NT2/D1 (cell line): ENCODE results near the gene HCAR1.

Source experiments
- DNase-seq: peaks from one replicate; pipeline ENCODE4 v3.0.0-alpha.2; 2011; ENCODE audit warnings: low read depth, low spot score
- H3K27me3 ChIP-seq: 2 replicates; pipeline ENCODE4 v1.6.0; 2011; ENCODE audit warnings: mild to moderate bottlenecking; ENCODE audit not compliant: insufficient read length, insufficient read depth
- H3K36me3 ChIP-seq: 2 replicates; pipeline ENCODE4 v1.6.1; 2011; ENCODE audit warnings: mild to moderate bottlenecking, low read length, mixed read lengths; ENCODE audit not compliant: insufficient read depth, insufficient read length
- H3K4me1 ChIP-seq: 2 replicates; pipeline ENCODE4 v1.5.1; 2011; ENCODE audit not compliant: insufficient read depth, insufficient read length
- H3K4me3 ChIP-seq: 2 replicates; pipeline ENCODE4 v1.5.1; 2011; ENCODE audit warnings: low read depth; ENCODE audit not compliant: insufficient read length
- H3K9ac ChIP-seq: 2 replicates; pipeline ENCODE4 v1.6.0; 2011; ENCODE audit warnings: low read depth; ENCODE audit not compliant: insufficient read length
- H3K9me3 ChIP-seq: 2 replicates; pipeline ENCODE4 v1.5.1; 2011; ENCODE audit warnings: mild to moderate bottlenecking, low read length; ENCODE audit not compliant: insufficient read depth
- SUZ12 ChIP-seq: IDR thresholded peaks from 2 replicates; pipeline ENCODE4 v1.6.1; 2011; ENCODE audit not compliant: insufficient read length, insufficient read depth; ENCODE audit errors: extremely low read depth
- YY1 ChIP-seq: IDR thresholded peaks from 2 replicates; pipeline ENCODE4 v1.6.1; 2011; ENCODE audit not compliant: insufficient read length, insufficient read depth
- ZNF274 ChIP-seq: IDR thresholded peaks from 2 replicates; pipeline ENCODE4 v1.6.1; 2011; ENCODE audit warnings: mild to moderate bottlenecking, low read depth, low read length

Gene HCAR1

GRCh38 chr12:122749569-122750332 is 19.1 kb upstream of the HCAR1 start:
- TF ChIP-seq ZNF274: no peak
- TF ChIP-seq SUZ12: no peak
- no peak for TF ChIP-seq YY1
- Histone ChIP-seq H3K4me1 (peaks cover 8% of the 10 kb centered on the region), H3K36me3 (peaks cover 14% of the 10 kb centered on the region), H3K4me3 (no peak overlapping the region), H3K9me3 (no peaks in the 10 kb centered on the region; the same call in 1 of the 2 replicates), H3K27me3 (no peaks in the 10 kb centered on the region), H3K9ac (no peak overlapping the region)
- no peak for DNase-seq

GRCh38 chr12:122747224-122748135 is 16.8 kb upstream of the HCAR1 start:
- DNase-seq: no peak
- H3K4me1 ChIP-seq: peaks cover 4% of the 10 kb centered on the region
- H3K4me3 ChIP-seq: no peak overlapping the region
- no peak overlapping the region for H3K9ac ChIP-seq
- H3K9me3 ChIP-seq: no peaks in the 10 kb centered on the region; the same call in 1 of the 2 replicates
- H3K36me3 ChIP-seq: no peaks in the 10 kb centered on the region
- no peaks in the 10 kb centered on the region for H3K27me3 ChIP-seq
- TF ChIP-seq YY1: no peak
- no peak for TF ChIP-seq ZNF274
- TF ChIP-seq SUZ12: no peak

GRCh38 chr12:122743895-122744525 is 13.4 kb upstream of the HCAR1 start:
- DNase-seq: no peak
- no peak for TF ChIP-seq ZNF274
- no peak for TF ChIP-seq SUZ12
- TF ChIP-seq YY1: no peak

GRCh38 chr12:122740351-122740750 is 9.7 kb upstream of the HCAR1 start:
- no peak overlapping the region for H3K4me3 ChIP-seq
- peaks cover 2% of the 10 kb centered on the region for H3K4me1 ChIP-seq
- no peak overlapping the region for H3K9ac ChIP-seq
- peaks cover 9% of the 10 kb centered on the region; the same call in 1 of the 2 replicates for H3K9me3 ChIP-seq
- H3K27me3 ChIP-seq: no peaks in the 10 kb centered on the region
- H3K36me3 ChIP-seq: no peaks in the 10 kb centered on the region
- TF ChIP-seq SUZ12: no peak
- TF ChIP-seq ZNF274: no peak
- TF ChIP-seq YY1: no peak
- no peak for DNase-seq

More at GRCh38 chr12:122743895-122744525, 13.4 kb upstream of the HCAR1 start:
- Histone ChIP-seq H3K27me3 (no peaks in the 10 kb centered on the region), H3K9me3 (no peaks in the 10 kb centered on the region), H3K9ac (no peak overlapping the region), H3K4me3 (no peak overlapping the region), H3K36me3 (no peaks in the 10 kb centered on the region), H3K4me1 (peaks cover 2% of the 10 kb centered on the region)

GRCh38 chr12:122738571-122738970 is 7.9 kb upstream of the HCAR1 start:
- no peak overlapping the region for H3K4me3 ChIP-seq
- no peaks in the 10 kb centered on the region for H3K27me3 ChIP-seq
- H3K9ac ChIP-seq: no peak overlapping the region
- H3K36me3 ChIP-seq: no peaks in the 10 kb centered on the region
- H3K4me1 ChIP-seq: peaks cover 2% of the 10 kb centered on the region
- DNase-seq: no peak
- no peak for TF ChIP-seq YY1
- no peak for TF ChIP-seq SUZ12
- no peak for TF ChIP-seq ZNF274
- H3K9me3 ChIP-seq: peaks cover 9% of the 10 kb centered on the region; the same call in 1 of the 2 replicates

GRCh38 chr12:122732611-122733010 is 2.0 kb upstream of the HCAR1 start:
- Histone ChIP-seq H3K9ac (no peak overlapping the region), H3K4me1 (peaks cover 2% of the 10 kb centered on the region), H3K9me3 (peaks cover 9% of the 10 kb centered on the region; the same call in 1 of the 2 replicates), H3K27me3 (no peaks in the 10 kb centered on the region), H3K36me3 (no peaks in the 10 kb centered on the region), H3K4me3 (no peak overlapping the region)
- no peak for DNase-seq
- TF ChIP-seq YY1 (no peak), SUZ12 (no peak), ZNF274 (no peak)
